Mesenteric fat pad (tissue), 1 donor: ENCODE measurements around the gene PISD. TPM values are rescaled to one million over a fixed set of nuclear protein-coding genes. Genes with fewer than 3 reads are reported as not detected.
"Not testable (repeated sequence)": the region's sequence is repeated elsewhere in the genome, so short reads cannot be mapped to it uniquely, and the experiment has no call there.

Source experiments
- DNase-seq: peaks from one replicate; pipeline ENCODE4 v3.0.0-alpha.2; 2020; ENCODE audit warnings: low spot score
- long read RNA-seq: library from polyadenylated mRNA; unstranded; transcript quantifications from one replicate; pipeline ENCODE4 v2.0.0, GENCODE V29; 2020
- total RNA-seq: library from RNA; stranded (reverse); fragmentation: NEBNext Ultra II Directional; extraction: Animal tissue kit (Norgen Biotek cat#: 25700); gene quantifications from one replicate; pipeline ENCODE4 v1.2.1, GENCODE V29; 2021
- donor health status: DM: yes; HTN: yes; CAD: no.

PISD gene
- total RNA-seq: 138 TPM
- long read RNA-seq, transcript PISD-209 (8 exons, 1,963 nt): major isoform, 24 of 366 reads
- long read RNA-seq, partial matches to known transcripts: 47 of 366 reads
- long read RNA-seq, other reads (novel, unspliced or antisense): 290 of 366 reads

DNA sequence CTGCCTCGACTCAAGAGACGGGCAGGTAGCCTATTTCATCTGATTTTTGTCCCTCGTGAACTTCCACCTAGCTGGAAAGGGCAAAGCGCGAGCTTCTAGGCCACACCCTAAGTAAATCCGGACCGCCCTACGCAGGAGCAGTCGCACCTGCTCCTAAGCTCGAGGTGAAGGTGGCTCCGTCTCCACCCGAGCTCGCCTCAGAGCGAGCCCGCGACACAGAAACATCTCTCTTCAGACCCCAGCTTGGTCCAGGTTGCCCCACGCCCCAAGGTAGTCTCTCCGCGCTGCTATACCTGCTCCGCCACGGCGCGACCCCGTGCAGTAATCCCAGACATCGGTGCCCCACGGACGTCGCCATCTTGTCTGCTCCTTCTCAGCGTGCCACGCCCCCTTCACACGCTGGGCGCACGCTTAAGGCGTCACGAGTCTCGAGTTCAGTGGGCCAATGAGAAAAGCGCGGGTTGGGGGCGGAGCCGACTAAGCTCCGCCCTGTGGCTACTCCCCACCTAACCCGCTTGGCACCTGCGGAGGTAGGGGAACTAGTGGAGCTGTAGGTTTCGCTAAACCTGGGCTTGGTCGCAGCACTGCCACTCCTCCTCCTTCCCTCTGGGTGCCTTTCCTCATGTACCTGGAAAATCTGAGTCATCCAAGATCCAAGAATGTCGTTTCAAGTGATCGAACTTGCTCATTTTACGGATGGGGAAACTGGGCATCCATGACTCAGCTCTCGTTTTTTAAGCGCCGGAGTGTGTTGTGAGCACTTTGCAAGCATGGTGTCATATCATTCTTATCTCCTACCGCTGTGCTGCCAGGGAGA is at the start of gene PISD:
PISD (minus strand) TSS at position 365 of the 817 bp plus-strand sequence; CDS start at position 358, 7 bp downstream.
- peak; percentile 96 for DNase-seq

DNA sequence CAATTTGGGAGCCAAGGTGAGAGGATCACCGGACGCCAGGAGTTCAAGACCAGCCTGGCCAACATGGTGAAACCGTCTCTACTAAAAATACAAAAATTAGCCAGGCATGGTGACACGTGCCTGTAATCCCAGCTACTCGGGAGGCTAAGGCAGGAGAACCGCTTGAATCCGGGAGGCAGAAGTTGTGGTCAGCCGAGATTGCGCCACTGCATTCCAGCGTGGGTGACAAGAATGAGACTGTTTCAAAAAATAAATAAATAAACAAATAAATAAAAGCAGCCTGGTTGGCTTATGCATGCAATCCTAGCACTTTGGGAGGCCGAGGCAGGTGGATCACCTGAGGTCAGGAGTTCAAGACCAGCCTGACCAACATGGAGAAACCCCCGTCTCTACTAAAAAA is 49.2 kb upstream of the PISD start:
- not testable (repeated sequence) for DNase-seq

DNA sequence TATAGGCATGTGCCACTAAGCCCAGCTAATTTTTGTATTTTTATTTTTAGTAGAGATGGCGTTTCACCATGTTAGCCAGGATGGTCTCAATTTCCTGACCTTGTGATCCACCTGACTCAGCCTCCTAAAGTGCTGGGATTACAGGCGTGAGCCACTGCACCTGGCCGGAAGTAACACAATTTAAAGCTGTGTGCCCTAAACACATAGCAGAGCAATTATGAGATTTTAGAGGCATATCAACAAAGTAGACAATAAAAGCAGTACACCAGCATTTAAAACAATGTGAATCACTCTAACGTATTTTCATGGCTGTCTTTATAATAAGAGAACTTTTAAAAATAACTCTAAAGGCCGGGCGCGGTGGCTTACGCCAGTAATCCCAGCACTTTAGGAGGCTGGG is 45.5 kb upstream of the PISD start:
- no peak for DNase-seq

DNA sequence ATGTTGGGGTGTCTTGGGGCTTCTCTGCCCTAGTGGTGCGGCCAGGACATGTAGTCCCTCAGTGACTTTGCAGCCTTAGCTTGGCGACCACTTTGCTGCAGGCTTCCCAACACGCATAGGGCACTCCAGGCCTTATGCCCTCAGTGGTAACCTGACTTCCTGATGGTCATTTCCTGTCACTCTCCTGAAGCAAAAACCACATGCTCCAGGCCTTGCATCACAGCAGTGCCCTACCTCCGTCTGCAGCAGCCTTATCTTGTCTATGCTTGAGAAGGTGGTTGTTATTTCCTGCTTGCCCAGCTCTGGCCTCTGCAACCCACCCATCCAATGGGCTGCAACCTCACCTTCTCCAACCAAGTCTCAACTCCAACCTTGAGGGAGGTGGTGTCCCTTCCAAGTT is 33.4 kb upstream of the PISD start:
- DNase-seq: no peak

DNA sequence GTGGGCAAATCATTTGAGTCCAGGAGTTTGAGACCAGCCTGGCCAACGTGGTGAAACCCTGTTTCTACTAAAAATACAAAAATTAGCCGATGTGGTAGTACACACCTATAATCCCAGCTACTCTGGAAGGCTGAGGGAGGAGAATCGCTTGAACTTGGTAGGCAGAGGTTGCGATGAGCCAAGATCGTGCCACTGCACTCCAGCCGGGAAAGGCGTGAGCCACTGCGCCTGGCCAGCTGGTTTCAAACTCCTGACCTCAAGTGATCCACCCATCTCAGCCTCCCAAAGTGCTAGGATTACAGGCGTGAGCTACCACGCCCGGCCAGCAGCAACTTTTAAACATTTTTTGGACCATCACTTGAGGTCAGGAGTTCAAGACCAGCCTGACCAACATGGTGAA is 32.0 kb upstream of the PISD start:
- DNase-seq: not testable (repeated sequence)

DNA sequence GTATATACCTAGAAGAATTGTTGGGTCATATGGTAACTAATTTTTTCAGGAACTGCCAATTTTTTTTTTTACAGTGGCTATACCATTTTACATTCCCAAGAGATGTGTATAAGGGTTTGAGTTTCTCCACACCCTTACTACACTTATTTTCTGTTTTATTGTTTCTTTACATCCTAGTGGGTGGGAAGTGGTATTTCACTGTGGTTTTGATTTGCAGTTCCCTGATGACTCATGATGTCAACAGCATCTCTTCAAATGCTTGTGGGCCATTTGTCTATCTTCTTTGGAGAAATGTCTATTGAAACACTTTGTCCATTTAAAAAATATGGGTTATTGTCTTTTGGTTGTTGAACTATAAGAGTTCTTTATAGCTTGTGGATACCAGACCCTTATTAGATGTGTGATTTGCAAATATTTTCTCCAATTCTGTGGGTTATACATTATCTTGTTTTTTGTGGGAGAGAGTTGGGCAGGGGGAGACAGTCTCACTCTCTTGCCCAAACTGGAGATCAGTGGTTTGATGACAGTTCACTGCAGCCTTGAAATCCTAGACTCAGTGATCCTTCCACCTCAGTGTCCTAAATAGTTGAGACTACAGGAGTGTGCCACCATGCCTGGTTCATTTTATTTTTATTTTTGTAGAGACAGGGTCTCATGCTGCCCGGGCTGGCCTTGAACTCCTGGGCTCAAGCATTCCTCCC is 30.3 kb upstream of the PISD start:
- no peak for DNase-seq

DNA sequence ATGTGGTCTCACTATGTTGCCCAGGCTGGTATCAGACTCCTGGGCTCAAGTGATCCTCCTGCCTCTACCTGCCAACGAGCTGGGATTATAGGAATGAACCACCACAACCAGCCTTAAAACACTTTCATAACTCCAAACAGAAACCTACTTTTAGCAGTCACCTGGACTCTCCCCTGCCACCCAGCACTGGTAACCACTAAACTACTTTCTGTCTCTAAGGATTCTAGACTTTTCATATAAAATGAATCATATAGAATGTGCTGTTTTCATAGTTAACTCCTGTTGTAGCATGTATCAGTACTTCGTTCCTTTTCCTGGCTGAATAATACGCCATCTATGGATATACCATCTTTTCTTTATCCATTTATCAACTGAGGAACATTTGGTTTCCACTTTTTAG is 29.4 kb upstream of the PISD start:
- no peak for DNase-seq

DNA sequence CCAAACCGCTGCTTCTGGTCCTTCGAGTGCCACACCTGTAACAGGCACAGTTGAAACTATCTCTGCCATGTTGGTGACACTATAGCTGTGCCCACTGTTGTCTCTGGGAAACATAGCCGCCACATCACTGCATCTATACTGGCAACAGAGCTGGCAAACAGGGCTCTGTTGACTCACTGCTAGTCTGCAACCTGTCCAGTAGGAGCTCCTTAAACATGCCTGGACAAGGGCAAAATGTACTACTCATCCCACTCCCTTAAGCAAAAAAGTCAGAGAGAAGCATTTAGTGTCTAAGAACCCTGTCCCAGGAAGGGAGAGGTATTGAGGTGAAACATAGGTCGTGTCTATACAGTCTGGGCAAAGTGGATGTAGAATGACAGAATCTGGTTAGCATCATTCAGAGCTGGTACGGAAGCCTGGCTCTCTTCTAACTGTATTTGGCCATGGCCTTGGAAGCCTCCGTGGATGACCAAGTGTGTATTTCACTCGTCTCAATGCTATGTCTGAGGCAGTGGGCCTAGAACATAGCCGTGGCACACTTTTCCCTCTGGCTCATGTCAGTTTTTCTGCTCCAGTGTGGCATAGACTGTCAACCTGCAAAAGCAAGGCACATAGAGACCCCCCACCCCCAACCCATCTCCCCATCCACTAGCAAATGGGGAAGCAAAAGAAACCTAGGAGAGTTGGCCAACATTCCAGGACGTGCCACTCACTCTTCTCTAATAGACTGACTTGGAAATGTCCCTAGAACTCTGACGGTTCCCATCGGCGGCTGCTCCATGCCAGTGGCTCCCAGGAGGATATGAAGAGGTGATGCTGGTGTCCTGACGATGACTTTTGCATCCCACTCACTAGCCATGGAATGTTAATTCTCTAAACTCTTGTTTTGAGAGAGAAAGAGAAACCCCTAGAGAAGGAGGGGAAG is 21.4 kb upstream of the PISD start:
- no peak for DNase-seq

DNA sequence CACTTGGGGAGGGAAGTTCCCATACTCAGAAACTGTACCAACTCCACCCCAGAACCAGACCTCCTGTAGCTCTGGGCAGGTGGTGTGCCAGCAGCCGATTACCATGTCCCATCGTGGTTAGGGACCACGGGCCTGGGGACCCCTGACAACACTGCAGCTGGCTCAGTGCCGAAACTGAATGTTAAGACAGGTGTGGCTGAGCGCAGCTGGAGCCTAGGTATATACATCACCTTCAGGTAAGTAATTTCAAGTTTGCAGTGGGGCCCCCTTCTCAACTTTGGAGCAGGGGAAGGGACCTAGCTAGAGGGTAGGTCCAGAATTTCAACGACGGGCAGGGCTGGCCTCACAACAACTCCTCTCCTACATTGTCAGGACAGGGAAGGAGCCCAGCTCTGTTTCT is 20.7 kb upstream of the PISD start:
- DNase-seq: no peak

DNA sequence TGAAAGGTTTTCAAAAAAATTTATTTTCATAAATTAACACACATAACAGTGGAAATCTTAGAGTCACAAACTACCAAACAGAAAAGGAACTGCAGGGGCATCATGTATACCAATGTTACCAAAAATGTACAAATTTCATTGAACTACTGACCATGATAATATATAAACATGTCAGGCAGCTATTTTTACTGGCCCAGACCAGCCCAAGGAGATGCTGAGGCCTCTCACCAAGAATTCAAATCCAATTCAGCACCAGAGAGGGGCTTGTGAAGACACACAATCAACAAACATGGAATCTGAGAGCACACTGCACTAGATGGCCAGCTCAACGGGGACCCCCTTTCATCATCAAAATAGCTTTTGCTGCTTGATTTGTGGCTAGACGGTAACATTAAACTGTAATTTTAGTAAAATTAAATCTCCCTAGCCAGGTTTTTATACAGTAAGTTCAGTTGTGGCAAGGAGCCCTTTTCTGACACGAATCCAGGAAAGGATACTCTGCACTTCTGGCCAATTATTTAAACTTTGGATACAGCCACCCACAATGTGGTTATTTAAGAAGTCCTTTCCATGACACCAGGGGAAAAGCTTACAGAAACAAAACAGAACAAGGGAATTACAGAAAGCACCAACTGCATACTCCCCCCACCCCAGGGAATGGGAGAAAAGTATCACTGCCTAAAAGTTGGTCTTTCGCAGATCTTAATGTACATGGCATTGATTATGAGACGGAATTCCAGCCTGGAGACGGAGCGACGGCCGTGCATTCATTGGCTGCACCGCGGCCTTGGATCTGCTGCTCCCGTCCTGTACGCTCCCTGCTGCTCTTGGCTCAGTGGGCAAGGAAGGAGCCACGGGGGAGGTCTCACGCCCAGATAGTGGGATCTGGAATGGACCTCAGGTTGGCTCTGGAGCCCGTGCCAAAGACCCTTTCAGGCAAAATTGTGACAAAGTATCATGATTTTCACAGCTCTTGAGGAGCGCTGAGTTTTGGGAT is 19.6 kb upstream of the PISD start:
- no peak for DNase-seq

DNA sequence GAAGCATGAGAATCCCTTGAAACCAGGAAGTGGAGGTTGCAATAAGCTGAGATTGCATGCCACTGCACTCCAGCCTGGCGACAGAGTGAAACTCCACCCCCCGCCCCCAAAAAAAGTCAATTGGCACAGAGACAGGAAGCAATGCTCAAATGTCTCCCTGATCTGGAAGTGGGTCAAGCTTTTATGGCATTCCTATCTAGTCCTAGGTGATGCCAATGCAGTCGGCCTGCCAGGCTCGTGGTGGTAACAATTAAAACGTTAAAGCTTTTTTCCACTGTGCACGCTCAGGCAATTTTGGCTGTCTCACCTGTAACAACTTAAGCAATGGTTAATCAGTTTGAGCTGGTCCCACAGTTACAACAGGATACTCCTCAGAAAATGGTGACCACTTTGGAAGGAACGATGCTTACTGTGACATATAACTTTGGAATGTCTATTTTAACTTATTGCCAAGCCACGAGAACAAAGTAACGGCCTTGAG is 18.9 kb upstream of the PISD start:
- no peak for DNase-seq

DNA sequence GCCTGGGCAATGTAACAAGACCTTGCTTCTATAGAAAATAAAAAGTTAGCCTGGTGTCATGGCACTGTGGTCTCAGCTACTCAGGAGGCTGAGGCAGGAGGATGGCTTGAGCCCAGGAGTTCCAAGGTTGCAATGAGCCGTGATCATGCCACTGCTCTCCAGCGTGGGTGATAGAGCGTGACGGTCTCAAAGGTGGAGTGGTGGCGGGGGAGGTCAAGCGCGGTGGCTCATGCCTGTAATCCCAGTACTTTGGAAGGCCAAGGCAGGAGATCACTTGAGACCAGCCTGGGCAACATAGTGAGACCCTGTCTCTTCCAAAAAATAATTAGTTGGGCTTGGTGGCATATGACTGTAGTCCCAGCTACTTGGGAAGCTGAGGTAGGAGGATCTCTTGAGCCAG is 16.7 kb upstream of the PISD start:
- DNase-seq: no peak

DNA sequence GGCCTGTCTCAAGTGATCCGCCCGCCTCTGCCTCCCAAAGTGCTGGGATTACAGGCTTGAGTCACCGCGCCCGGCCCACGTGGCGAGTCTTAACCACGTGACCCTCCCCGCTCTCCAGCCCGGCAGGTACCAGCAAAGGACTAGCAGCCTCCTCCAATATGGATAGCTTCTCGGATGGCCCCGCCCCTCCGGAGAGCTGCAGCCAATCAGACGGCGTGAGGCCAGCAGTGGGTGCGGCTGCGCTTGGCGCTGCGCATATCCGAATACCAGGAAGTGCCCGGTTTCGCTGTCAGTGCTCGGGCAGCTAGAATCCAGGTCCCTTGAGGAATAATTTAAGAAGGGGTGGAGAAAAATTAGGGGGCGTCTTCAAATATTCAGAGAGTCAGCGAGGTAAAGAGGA is 14.7 kb upstream of the PISD start:
- DNase-seq: peak; percentile 98

DNA sequence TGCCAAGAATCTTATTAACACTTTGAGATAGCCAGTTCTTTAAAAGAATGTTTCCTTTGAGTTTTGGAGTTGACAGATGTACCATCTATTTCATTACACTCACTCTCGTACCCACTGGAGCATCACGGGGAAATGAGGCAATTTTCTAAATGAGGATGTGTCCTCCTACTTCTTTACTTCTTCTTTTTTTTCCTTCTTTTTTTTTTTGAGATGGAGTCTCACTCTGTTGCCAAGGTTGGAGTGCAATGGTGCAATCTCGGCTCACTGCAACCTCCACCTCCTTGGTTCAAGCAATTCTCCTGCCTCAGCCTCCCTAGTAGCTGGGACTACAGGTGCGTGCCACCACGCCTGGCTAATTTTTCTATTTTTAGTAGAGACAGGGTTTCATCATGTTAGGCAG is 12.2 kb upstream of the PISD start:
- DNase-seq: not testable (repeated sequence)

DNA sequence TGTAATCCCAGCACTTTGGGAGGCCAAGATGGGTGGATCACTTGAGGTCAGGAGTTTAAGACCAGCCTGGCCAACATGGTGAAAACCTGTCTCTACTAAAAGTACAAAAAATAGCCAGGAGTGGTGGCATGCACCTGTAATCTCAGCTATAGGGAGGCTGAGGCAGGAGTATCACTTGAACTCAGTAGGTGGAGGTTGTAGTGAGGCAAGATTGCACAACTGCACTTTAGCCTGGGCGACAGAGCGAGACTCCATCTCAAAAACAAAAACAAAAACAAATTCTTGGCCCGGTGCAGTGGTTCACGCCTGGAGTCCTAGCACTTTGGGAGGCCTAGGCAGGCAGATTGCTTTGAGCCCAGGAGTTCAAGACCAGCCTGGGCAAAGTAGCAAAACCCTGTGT is 6.8 kb upstream of the PISD start:
- not testable (repeated sequence) for DNase-seq

DNA sequence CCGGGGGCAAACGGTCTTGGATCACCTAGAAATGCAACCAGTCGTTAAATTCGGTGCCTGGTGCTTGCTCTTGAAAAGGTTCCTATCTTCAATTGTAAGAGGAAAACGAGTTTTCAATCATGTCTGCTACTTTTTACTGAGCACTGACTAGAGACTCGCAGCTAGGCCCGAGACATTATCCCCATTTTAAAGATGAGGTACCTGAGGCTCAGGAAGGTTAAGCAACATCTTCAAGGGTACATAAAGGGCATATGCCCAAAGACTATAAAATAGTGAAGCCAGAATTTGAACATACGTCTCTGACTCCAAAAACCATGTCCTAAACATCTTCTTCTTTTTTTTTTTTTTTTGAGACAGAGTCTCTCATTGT is 638 bp upstream of the PISD start:
- no peak for DNase-seq

DNA sequence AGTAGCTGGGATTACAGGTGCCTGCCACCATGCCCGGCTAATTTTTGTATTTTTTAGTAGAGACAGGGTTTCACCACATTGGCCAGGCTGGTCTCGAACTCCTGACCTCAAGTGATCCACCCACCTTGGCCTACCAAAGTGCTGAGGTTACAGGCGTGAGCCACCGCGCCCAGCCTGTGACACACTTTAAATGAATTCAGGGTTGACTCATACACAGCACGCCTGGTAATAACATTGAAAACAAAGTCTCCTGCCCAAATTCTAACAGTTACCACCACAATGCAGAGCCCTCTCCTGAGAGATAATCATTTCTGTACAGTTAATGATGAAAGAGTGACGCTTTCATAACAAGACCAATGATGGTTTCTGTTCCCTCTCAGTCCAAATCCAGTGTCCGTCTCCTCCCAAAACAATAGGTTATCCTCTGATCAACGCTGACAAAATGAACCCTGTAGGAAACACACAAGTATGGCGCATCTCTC is 1.1 kb downstream of the PISD start:
- DNase-seq: not testable (repeated sequence)

DNA sequence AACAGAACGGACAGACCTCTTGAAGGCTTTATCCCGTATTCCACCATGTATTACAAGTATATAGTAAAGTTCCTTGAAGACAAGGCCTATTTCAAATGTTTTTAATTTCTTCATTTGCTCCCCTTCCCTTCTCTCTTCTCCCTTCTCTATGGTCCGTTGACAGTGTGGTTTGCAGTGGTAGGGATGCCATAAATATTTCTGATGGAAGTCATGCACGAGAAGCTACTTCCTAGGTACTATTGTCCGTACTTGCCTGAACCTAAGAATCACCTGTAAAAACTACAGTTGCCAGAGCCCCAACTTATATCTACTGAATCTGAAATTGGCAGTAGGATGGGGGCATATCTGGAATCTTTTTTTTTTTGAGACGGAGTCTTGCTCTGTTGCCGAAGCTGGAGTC is 2.8 kb downstream of the PISD start:
- no peak for DNase-seq

DNA sequence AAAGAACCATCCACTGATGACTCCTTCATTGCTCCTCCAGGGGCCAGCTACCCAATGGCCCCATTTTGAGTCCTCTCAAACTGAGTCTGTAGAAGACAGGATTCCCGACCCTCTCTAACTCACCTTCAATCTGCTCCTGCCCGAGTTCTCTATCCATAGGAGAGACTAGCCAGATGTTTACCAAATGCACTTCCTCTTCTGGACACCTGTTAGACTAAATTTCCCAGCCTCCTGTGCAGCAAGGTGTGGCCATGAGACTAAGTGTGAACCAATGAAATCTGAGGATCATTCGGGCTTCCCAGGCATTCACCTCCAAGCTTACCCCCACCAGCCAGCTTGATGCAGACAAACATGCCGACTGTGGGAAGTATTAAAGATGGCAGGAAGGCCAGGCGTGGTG is 7.6 kb downstream of the PISD start:
- no peak for DNase-seq

DNA sequence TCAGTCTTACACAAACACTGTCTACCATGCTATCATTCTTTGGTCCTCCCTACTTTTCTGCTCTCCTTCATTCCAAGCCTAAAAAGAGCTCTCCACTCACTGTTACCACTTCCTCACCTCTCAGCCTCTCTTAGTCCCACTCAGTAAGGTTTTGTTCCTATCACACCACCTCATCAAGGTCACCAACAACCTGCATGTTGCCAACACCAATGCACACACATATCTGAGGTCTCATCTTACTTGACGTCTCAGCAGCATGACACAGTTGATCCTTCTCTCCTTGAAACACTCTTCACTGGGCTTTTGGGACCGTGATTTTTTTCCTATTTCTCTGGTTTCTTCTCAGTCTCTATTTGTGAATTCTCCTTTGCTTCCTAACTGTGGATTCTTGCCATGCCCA is 8.1 kb downstream of the PISD start:
- DNase-seq: no peak
